ENCODE data around the gene C5AR1. TPM values are rescaled to one million over a fixed set of nuclear protein-coding genes. Genes with fewer than 3 reads are reported as not detected.
"Not testable (repeated sequence)": the region's sequence is repeated elsewhere in the genome, so short reads cannot be mapped to it uniquely, and the experiment has no call there.

C5AR1 gene
- total RNA-seq, 1 donor from 2014 or later: 12.9 TPM

- no peak for DNase-seq (ENCODE audit: low spot score)
- intact Hi-C loops (cut with DNase I): no loop called here
Measured at GRCh38 chr19:47280183-47280797, 29.4 kb upstream of the C5AR1 start.

GRCh38 chr19:47283405-47284059 lies 26.1 kb upstream of the C5AR1 start:
- no peak for DNase-seq (ENCODE audit: low spot score)
- intact Hi-C loops (cut with DNase I): no loop called here

GRCh38 chr19:47284324-47284899 lies 25.2 kb upstream of the C5AR1 start:
- intact Hi-C loops (cut with DNase I): no loop called here
- no peak for DNase-seq (ENCODE audit: low spot score)

DNA sequence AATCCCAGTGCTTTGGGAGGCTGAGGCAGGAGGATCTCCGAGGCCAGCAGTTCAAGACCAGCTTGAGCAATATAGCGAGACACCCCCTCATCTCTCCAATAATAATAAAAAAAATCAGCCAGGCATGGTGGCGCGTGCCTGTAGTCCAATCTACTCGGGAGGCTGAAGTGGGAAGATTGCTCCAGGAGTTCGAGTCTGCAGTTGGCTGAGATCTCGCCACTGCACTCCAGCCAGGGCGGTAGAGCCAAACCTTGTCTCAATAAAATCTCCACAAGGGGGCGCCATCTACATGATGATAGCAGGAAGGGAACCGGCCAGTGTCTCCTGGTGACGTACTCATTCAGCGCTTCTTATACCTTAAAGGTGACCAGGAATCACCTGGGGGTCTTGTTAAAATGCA lies 13.6 kb upstream of the C5AR1 start:
- intact Hi-C loops (cut with DNase I): loop anchor here (5.0 to 10.0 kb wide), 2 partner anchors 96 to 129 kb away; no protein-coding TSS in a partner anchor
- peak; percentile 81 for DNase-seq (ENCODE audit: low spot score)

- intact Hi-C loops (cut with DNase I): loop anchor here (10.0 kb wide), 1 partner anchor 384 kb away; no protein-coding TSS in a partner anchor
- DNase-seq (ENCODE audit: low spot score): not testable (repeated sequence)
Measured at GRCh38 chr19:47300867-47301266, 8.8 kb upstream of the C5AR1 start.

DNA sequence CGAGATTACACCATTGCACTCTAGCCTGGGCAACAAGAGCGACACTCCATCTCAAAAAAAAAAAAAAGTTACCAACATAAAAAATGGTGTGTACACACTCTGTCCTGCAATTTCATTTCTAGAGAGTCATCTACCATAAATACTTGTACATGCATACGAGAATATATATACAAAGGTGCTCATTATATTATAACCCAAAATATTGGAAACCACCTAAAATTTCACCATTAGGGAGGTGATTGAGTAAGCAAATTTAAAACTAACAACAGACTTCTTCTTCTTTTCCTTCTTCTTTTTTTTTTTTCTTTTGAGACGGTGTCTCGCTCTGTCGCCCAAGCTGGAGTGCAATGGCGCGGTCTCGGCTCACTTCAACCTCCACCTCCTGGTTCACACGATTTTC lies 7.4 kb upstream of the C5AR1 start:
- no peak for DNase-seq (ENCODE audit: low spot score)
- intact Hi-C loops (cut with DNase I): loop anchor here (10.0 kb wide), 1 partner anchor 383 kb away; no protein-coding TSS in a partner anchor

DNA sequence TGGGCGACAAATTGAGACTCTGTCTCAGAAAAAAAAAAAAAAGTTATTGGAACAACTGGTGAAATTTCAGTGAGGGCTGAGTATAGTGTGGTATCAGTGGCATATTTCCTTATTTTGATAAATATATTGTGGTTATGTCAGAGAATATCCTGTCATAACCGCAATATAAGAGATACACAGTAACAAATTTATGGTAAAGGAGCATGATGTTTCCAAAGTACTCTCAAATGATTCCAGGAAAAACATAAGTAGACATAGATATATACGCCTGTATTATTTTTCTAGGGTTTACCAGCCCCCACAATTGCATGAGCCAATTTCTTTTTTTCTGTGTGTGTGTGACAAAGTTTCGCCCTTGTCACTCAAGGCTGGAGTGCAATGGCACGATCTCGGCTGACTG lies 5.7 kb upstream of the C5AR1 start:
- intact Hi-C loops (cut with DNase I): loop anchor here (10.0 kb wide), 1 partner anchor 381 kb away; no protein-coding TSS in a partner anchor
- no peak for DNase-seq (ENCODE audit: low spot score)

DNA sequence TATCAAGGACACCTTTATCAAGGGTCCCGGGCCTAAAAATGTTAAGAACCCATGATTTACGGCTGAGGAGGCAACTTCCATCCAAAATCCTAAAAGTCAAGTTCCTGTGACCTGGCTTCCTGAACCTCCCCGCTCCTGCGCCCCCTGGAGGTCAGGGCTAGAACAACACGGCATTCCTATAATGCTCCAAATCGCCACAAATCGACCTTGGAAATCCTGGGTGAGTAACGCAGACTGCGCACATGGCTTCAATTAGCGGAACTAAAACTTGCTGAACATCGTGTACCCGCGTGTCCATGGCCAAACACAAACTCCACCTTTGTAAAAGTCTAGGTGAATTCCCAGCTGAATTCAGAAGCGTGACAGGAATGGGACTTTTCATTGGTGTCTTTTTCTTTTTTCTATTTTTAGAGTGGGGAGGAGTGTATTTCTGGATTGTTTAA lies 4.3 kb upstream of the C5AR1 start:
- no peak for DNase-seq (ENCODE audit: low spot score)
- intact Hi-C loops (cut with DNase I): loop anchor here (10.0 kb wide), 1 partner anchor 379 kb away; no protein-coding TSS in a partner anchor

DNA sequence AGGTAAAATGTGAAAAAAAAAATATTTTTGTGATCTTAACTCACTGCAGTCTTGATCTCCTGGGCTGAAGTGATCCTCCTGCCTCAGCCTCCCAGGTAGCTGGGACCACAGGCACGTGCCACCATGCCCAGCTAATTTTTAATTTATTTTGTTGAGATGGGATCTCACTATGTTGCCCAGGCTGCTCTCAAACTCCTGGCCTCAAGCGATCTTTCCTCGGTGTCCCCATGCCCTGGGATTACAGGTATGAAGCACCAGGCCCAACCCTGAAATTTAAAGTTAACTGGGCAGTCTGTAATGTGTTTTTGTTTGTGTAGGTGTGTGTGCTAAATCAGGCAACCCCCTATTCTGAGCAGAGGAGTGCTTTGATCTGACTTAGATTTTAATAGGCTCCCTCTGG lies 3.4 kb upstream of the C5AR1 start:
- intact Hi-C loops (cut with DNase I): loop anchor here (10.0 kb wide), 1 partner anchor 378 kb away; no protein-coding TSS in a partner anchor
- no peak for DNase-seq (ENCODE audit: low spot score)

GRCh38 chr19:47309038-47309437 lies 623 bp upstream of the C5AR1 start:
- DNase-seq (ENCODE audit: low spot score): no peak
- intact Hi-C loops (cut with DNase I): loop anchor here (10.0 kb wide), 1 partner anchor 376 kb away; no protein-coding TSS in a partner anchor

DNA sequence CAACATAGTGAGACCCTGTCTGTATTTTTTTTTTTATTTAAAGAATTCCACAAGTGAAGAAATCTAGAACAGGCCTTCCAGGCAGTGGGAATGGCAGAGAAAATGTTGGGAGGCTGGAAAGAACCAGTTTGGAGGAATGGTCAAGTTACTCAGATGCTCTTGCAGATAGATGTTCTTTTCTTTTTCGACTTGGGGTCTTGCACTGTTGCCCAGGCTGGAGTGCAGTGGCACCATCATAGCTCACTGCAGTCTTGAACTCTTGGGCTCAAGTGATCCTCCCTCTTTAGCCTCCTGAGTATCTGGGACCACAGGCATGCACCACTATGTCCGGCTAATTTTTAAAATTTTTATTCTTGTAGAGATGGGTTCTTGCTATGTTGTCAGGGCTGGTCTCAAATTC lies 662 bp downstream of the C5AR1 start:
- DNase-seq (ENCODE audit: low spot score): no peak
- intact Hi-C loops (cut with DNase I): no loop called here

DNA sequence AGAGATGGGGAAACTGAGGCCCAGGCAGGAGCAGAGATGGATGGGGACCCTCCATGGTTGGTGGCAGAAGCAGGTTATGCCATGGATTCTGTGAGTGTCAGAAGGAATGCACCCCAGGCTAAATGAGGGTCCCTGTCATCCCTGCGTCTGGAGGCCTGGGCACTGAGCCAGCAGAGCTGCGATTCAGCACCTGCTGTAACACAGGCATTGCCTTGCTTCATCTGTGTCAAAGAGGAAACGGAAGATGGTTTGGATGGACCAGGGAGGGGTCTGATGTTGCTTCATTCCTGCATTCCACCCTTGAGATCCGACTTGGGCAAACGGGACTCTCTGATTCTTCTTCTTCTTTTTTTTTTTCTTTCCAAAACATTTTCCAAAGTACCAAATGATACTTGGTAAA lies 1.2 kb downstream of the C5AR1 start:
- peak; percentile 90 for DNase-seq (ENCODE audit: low spot score)
- intact Hi-C loops (cut with DNase I): no loop called here

- no peak for DNase-seq (ENCODE audit: low spot score)
- intact Hi-C loops (cut with DNase I): no loop called here
Measured at GRCh38 chr19:47312366-47313006, 2.8 kb downstream of the C5AR1 start.

DNA sequence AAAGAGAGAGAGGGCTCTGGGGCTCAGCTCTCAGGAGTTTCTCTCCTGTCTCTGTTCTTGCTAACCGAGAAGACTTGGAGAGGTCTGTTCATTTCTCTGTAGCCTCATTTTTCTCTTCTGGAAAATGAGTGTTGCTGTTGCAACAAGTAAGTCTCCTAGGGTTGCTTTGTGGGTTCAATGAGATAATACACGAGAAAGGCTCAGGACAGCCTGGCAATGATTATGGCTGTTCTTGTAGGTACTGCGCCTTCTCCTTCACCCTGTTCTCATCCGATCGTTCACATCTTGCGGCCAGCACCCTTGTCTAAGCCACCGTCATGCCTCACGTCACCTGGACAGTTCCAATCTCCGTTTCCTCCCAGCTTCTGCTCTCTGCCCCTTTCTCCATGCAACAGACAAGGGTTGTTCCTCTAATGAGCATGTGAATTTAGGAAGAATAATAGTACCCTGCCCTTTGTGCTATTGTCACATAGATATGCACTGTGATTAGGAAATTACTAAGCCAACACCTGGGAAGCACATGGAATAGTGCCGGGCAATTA lies 4.2 kb downstream of the C5AR1 start:
- intact Hi-C loops (cut with DNase I): no loop called here
- no peak for DNase-seq (ENCODE audit: low spot score)

DNA sequence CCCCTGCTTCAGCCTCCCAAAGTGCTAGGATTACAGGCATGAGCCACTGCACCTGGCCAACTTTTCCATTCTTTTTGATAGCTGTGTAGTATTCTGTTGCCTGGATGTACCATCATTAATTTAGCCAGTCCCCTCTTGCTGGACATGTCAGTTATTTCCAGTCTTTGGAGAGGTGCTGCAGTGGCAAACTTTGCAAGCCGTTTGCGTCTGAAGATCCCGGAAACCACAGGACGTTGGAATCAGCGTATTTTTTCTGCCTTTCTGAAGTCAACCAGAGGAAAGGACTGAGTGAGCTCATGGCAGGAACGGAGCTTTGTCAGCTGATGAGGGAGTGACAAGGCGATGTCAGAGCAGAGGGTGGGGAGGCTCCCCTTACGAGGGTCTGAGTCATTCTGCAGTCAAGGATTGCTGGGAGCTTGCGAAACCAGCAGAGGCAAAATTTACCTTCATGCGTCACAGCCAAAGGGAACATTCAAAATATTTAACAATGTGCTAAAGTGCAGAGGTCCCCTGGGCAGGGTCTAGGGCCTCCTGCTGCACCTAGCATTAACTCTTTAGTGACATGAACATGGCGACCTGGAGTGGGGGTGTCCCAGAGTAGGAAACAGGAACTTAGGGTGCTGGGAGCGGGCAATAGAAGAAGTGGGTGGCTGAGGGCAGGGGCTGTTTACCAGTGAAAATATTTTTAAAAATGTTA lies 5.6 kb downstream of the C5AR1 start:
- peak; percentile 92 for DNase-seq (ENCODE audit: low spot score)
- intact Hi-C loops (cut with DNase I): no loop called here

DNA sequence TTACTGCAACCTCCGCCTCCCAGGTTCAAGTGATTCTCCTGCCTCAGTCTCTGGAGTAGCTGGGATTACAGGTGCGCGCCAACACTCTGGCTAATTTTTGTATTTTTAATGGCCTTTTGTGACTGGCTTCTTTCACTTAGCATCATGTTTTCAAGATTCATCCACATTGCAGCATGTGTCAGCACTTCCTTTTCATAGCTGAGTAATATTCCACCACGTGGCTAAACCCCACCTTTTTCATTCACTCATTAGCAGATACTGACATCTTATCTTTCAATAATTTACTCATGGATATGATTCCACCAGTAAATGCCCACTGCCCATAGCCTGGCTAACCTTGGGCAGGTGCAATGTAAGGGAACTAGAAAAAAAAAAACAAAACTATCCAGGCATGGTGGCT lies 6.9 kb downstream of the C5AR1 start:
- no peak for DNase-seq (ENCODE audit: low spot score)
- intact Hi-C loops (cut with DNase I): no loop called here

GRCh38 chr19:47319923-47320871 lies 10.5 kb downstream of the C5AR1 start:
- intact Hi-C loops (cut with DNase I): no loop called here

GRCh38 chr19:47321630-47322029 lies 12.0 kb downstream of the C5AR1 start:
- intact Hi-C loops (cut with DNase I): no loop called here
- DNase-seq (ENCODE audit: low spot score): no peak

More at GRCh38 chr19:47319923-47320871, 10.5 kb downstream of the C5AR1 start:
- DNase-seq (ENCODE audit: low spot score): no peak
